Measurements from ENCODE around the gene VCL.

- TF ChIP-seq CTCF (IDR thresholded peaks at IDR 0.05) (no peak), POLR2A (IDR thresholded peaks at IDR 0.05) (no peak)
Observed at GRCh38 chr10:73954737-73955136, 43.2 kb upstream of the VCL start.
